ENCODE measurements around the gene CCDC184.

Gene CCDC184

DNA sequence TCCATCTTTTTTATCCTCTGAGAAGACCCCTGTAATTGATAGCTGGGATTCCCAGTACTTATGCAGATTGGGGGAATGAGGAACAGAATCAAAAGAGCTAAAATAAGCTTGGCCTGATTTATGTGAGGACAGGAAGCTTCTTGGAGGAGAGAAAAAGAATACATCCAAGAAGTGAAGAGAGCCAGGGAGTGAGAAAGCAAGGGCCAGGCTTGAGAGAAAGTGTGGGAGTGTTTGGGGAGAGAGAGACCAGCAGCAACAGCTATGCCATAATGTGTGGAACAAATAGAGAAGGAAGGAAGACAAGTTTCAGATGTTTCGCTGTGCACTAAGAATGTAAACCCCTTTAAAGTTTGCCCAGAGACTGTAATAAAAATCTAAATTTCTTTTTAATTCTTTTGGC lies 4.0 kb upstream of the CCDC184 start:
- no peak for DNase-seq (ENCODE audit: low read depth)

GRCh38 chr12:48180424-48180823 lies 3.0 kb upstream of the CCDC184 start:
- no peak for DNase-seq (ENCODE audit: low read depth)

DNA sequence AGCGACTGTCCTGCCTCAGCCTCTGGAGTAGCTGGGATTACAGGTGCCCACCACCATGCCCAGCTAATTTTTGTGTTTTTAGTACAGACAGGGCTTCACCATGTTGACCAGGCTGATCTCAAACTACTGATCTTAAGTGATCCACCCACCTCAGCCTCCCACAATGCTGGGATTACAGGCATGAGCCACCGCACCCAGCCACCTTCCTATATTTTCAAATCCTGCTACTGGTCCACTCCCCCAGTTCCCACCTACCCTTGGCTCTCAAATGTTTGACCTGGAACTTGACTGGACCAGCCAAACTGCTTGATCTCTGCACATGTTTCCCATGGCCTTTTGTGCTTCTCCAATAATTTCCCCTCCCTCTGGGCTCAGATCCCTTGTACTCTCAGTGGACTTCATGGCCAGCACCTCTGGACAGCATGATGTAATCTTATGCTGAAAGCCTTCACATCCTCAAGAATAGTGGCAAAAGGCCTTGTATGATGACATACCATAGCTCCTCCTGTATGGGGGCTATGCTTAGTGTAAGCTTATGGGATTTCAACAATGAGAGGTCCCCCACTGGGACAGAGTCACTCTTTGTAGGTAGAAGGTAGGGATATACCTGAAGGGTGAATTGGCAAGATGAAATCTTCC lies 2.5 kb upstream of the CCDC184 start:
- no peak for DNase-seq (ENCODE audit: low read depth)

- DNase-seq (ENCODE audit: low read depth), result no peak
These were observed 813 bp upstream of the CCDC184 start for GRCh38 chr12:48182631-48183030.

DNA sequence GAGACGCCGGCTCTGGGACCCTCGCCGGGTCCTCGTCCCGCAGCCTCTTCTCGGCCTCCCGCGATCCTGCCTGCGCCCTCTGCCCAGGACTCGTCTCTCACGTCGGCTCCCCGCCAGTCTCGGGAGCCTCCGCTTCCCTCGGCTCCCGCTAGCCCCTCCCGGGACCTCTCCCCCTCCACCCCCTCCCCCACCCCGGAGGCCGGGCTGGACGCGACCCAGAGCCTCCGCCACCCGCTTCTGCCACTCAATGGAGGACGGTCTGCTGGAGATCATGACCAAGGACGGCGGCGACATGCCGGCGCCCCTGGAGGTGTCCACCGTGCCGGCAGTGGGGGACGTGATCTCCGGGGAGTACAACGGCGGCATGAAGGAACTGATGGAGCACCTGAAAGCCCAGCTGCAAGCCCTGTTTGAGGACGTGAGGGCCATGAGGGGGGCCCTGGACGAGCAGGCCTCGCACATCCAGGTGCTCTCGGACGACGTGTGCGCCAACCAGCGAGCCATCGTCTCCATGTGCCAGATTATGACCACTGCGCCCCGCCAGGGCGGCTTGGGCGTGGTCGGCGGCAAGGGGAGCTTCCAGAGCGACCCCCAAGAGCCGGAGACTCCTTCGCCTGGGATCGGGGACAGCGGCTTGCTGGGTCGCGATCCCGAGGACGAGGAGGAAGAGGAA lies 568 bp downstream of the CCDC184 start:
- no peak for DNase-seq (ENCODE audit: low read depth)

DNA sequence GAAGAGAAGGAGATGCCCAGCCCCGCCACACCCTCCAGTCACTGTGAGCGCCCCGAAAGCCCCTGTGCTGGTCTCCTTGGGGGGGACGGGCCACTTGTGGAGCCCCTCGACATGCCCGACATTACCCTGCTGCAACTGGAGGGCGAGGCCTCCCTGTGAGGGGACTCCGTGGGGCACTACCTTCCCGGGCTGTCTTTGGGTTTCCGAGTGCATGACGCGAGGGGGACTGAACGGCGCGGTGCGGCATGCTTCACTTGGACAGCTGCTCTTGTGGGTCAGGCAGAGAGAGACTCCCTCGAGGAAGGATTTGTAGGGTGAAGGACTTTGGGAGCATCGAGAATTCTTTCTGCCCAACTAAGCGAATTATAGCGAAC lies 1.1 kb downstream of the CCDC184 start:
- DNase-seq (ENCODE audit: low read depth), result no peak

GRCh38 chr12:48185181-48185919 lies 1.9 kb downstream of the CCDC184 start:
- no peak for DNase-seq (ENCODE audit: low read depth)

DNA sequence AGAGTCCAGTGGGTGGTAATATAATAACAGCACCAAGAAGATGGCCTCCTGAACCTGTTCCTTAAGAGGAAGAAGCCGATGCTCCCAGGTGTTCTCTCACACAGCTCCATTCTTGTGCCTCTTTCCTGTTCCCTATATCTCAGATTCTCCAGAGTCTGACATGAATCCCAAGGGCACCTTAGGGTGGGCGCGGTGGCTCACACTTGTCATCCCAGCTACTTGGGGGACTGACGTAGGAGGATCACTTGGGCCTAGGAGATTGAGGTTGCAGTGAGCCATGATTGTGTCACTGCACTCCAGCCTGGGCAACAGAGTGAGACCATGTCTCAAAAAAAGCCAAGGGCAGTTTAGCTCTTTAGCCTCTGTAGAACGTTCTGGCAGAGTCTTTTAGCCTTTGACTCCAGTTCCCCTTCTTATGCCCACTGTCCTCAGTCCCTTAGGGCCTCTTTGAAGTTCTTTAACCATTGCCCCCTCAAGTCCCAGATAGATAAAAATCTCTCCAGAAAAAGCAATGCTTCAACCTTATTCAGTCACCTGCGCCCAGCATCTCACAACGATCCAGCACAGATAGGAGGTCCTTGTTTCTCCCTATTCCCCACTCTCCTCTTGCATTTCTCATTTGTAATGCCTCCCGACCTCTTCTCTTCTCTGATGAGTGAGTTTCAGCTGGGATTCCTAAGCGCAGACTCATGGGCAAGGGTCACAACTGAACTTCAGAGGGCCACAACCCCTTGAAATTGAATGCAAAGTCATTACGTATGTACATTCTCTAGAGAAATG lies 4.7 kb downstream of the CCDC184 start:
- DNase-seq (ENCODE audit: low read depth), result no peak

GRCh38 chr12:48189331-48190125 lies 6.1 kb downstream of the CCDC184 start:
- DNase-seq (ENCODE audit: low read depth), result peak; percentile 71

- no peak for DNase-seq (ENCODE audit: low read depth)
These were observed 7.7 kb downstream of the CCDC184 start for GRCh38 chr12:48191096-48191495.

GRCh38 chr12:48192861-48193260 lies 9.4 kb downstream of the CCDC184 start:
- no peak for DNase-seq (ENCODE audit: low read depth)

DNA sequence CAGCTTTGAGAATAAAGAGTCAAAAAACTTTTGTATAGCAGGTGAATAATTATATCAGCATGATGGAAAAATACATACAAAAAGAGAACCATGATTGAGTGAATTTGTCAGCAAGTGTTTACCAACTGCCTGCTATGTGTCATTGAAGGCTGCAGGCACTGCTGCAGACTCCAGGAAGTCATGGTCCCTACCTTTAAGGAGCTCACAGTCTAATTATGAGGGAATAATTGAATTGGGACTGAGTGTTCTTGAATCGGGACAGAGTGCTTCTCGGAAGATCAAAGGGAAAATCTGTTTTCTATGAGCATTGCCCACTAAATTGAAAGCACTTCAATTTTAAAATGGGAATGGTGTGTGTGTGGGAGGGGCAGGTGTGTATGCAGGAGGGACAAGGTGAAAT lies 10.2 kb downstream of the CCDC184 start:
- DNase-seq (ENCODE audit: low read depth), result no peak

GRCh38 chr12:48194799-48195201 lies 11.4 kb downstream of the CCDC184 start:
- DNase-seq (ENCODE audit: low read depth), result peak; percentile 53

GRCh38 chr12:48197549-48197970 lies 14.1 kb downstream of the CCDC184 start:
- peak; percentile 35 for DNase-seq (ENCODE audit: low read depth)

- peak; percentile 96 for DNase-seq (ENCODE audit: low read depth)
These were observed 14.7 kb downstream of the CCDC184 start for GRCh38 chr12:48197971-48198671.

- DNase-seq (ENCODE audit: low read depth), result peak; percentile 32
These were observed 15.2 kb downstream of the CCDC184 start for GRCh38 chr12:48198672-48198971.

DNA sequence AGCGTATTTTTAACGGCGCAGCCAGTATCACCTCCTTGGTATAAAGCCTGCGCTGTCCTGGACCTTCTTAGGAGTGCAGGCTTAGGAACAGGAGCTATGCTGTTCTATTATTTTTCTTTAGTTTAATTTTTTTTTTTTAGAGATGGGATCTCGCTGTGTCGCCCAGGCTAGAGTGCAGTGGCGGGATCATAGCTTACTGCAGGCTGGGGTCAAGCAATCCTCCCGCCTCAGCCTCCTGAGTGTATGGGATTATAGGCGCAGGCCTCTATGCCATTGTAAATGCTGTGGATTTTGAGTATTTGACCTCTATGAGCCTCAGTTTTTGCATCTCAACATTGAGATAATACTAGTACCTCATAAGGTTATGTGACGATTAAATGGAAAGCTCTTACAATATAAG lies 15.5 kb downstream of the CCDC184 start:
- no peak for DNase-seq (ENCODE audit: low read depth)

DNA sequence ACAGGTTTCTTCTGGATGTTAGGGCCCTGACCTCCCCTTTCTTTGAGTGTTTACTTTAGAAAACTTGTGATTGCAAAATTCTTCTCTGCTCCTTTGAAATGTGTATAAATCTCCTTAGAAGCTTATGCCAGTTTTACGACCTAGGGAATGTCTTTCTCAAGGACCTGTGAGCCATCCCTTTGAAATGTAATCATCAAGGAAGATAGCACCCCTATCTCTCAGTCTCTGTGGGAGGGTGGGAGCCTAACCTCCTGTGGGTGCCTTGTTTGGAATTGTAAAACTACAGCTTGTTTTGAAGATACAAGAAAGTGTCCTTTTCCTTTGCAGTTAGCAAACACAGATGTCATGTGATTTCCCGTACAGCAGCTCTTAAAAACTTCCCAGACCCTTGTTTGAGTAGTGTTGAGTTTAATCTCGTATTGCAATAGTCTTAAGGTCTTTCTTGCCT lies 16.4 kb downstream of the CCDC184 start:
- peak; percentile 78 for DNase-seq (ENCODE audit: low read depth)

DNA sequence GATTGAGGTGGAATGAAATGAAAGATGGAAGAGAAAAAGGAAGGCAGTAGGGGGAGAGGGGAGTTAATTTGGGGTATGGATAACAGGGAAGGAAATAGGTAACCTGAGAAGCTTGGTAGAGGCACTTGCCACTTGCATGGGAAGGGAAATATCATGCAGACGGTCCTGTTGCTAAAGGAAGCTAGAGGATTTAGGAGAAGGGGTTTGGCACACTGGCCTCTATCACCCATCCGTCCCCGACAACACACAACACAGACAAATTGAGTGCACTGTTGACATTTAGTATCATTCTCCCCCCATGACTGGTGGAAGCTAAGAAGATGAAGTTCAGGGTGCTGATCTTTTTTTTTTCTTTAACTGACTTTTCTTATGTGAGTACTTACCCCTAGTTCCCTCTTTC lies 17.6 kb downstream of the CCDC184 start:
- DNase-seq (ENCODE audit: low read depth), result no peak

DNA sequence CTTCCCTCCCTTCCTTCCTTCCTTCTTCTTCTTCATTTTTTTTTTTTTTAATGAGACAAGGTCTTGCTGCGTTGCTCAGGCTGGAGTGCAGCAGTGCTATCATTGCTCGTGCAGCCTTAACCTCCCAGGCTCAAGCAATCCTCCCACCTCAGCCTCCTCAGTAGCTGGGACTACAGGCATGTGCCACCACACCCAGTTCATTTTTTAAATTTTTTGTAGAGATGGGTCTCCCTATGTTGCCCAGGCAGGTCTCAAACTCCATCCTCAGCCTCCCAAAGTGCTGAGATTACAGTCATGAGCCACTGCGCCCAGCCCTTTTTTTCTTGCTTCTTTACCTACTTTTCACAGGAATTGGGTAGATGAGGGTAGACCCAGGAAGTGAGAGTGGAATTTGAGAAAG lies 18.1 kb downstream of the CCDC184 start:
- no peak for DNase-seq (ENCODE audit: low read depth)

GRCh38 chr12:48202766-48203165 lies 19.3 kb downstream of the CCDC184 start:
- no peak for DNase-seq (ENCODE audit: low read depth)

Measured in EH (cell line).